LNCaP clone FGC (cell line): ENCODE results near the gene SKIDA1.
"Not testable (repeated sequence)": the region's sequence is repeated elsewhere in the genome, so short reads cannot be mapped to it uniquely, and the experiment has no call there.

Experiments
- DNase-seq: peaks from one replicate; pipeline ENCODE4 v3.0.0-alpha.2; 2011; ENCODE audit warnings: low read depth
- H3K4me3 ChIP-seq: 2 replicates; pipeline ENCODE4 v1.5.1; 2011; ENCODE audit warnings: mild to moderate bottlenecking, low read depth, low read length, control low read depth
- TF ChIP-seq, protein P1 (sequence below): IDR thresholded peaks from 2 replicates; pipeline ENCODE4 v1.5.1; 2012; ENCODE audit warnings: mild to moderate bottlenecking; ENCODE audit not compliant: control insufficient read depth, insufficient read depth; ENCODE audit errors: extremely low read depth

Gene SKIDA1

DNA sequence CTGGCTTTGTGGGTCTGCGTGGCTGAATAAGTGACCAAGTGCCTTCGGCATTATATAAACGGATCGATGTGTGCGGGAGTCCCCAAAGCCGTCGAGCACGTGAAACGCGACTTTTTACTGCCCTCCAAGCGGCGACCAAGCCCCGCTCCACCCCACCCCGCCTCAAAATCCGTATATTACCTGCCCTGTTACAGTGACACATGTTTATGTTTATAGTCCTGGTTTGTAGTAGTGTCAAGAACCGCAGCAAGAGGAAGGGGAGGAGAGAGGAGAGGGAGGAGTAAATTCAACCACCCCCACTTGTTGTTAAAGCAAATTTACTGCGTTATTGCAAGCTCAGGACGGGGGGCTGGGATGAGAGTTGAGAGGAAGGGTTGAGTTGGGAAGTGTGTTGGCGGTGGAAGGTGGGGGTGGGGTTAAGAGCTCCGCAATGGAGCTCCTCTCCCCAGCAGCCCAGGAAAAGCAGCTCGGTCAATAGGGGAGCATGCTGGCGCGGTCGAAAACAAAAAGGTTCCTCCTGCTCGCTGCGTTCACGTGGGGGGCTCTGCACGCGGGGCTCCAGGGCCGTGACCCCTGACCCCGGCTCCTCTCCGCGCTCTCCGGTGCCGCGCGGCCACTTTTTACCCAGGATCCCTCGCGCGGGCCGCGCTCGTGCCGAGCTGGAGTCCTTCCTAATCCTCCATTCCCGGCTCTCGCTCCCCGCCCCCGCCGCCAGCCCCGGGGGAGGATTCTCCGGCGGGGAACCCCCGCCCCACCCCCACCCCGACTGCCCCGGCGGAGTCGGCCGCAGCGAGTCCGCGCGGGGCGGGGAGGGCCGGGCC is at the start of gene SKIDA1:
TSS of gene SKIDA1 (minus strand) at position 316 of the 821 bp plus-strand sequence. CDS start 7,860 bp downstream, outside the sequence.
- H3K4me3 ChIP-seq: peak within 1 kb of the TSS; percentile 20; the same call in 1 of the 2 replicates
- no peak for DNase-seq
- TF ChIP-seq, protein P1, sequence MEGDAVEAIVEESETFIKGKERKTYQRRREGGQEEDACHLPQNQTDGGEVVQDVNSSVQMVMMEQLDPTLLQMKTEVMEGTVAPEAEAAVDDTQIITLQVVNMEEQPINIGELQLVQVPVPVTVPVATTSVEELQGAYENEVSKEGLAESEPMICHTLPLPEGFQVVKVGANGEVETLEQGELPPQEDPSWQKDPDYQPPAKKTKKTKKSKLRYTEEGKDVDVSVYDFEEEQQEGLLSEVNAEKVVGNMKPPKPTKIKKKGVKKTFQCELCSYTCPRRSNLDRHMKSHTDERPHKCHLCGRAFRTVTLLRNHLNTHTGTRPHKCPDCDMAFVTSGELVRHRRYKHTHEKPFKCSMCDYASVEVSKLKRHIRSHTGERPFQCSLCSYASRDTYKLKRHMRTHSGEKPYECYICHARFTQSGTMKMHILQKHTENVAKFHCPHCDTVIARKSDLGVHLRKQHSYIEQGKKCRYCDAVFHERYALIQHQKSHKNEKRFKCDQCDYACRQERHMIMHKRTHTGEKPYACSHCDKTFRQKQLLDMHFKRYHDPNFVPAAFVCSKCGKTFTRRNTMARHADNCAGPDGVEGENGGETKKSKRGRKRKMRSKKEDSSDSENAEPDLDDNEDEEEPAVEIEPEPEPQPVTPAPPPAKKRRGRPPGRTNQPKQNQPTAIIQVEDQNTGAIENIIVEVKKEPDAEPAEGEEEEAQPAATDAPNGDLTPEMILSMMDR: no peak

DNA sequence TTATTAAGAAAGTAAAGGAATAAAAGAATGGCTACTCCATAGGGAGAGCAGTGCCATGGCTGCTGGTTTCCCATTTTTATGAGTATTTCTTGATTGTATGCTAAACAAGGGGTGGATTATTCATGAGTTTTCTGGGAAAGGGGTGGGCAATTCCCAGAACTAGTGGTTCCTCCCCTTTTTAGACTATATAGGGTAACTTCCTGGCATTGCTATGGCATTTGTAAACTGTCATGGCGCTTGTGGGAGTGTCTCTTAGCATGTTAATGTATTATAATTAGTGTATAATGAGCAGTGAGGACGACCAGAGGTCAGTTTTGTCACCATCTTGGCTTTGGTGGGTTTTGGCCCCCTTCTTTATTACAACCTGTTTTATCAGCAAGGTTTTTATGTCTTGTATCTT is 49.0 kb upstream of the SKIDA1 start:
- DNase-seq, H3K4me3 ChIP-seq: not testable (repeated sequence)

DNA sequence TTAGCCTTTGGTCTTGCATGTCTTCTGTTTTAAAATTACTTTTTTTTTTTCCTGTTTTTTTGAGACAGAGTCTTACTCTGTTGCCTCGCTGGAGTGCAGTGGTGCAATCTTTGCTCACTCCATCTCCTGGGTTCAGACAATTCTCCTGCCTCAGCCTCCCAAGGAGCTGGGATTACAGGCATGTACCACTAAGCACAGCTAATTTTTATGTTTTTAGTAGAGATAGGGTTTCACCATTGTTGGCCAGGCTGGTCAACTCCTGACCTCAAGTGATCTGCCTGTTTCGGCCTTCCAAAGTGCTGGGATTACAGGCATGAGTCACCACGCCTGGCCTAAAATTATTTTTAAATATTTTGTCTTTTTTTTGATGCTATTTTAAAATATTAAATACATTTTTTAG is 47.1 kb upstream of the SKIDA1 start:
- no peak for DNase-seq
- no peak overlapping the region for H3K4me3 ChIP-seq
- TF ChIP-seq, protein P1: no peak

DNA sequence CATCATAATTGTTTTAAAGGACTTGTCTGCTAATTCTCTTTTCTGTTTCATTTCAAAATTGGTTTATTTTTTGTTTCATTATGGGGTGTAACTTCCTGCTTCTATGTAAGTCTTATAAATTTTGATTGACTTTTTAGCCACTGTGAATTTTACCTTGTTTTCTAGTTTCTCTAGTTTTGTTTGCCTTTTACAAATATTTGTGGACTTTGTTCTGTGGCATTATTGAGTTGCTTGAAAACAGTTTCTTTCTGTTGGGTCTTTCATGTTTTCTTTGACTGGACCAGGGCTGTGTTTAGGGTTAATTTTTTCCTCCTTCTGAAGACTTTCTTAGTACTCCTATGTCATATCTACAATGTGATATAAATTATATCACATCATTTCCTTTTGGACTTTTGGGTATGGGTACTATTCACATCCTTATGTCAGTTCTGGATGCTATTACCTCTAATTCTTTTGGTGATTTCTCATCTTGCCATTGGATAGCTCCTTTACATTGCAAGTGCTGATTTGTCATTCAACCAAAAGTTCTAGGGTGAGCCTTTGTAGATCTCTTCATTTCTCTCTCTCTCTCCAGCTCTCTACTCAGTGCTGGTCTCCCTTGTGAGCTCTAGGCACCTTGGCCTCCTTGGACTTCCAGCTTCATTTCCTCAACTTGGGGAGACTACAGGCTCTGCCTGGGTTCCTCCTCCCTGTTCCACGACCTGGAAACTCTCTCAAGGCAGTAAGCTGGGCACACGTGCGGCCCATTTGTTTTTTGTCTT is 45.5 kb upstream of the SKIDA1 start:
- TF ChIP-seq, protein P1: no peak
- no peak for DNase-seq
- no peak overlapping the region for H3K4me3 ChIP-seq

DNA sequence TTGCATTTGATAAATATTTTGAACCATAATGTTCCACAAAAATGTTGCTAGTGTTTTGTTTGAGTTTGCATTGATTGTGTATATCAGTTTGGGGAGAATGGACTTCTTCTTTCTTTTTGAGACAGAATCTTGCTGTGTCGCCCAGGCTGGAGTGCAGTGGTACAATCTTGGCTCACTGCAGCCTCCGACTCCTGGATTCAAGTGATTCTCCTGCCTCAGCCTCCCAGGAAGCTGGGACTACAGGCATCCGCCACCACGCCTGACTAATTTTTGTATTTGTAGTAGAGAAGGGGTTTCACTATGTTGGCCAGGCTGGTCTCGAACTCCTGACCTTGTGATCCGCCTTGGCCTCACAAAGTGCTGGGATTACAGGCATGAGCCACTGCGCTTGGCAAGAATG is 33.5 kb upstream of the SKIDA1 start:
- DNase-seq, H3K4me3 ChIP-seq: not testable (repeated sequence)

DNA sequence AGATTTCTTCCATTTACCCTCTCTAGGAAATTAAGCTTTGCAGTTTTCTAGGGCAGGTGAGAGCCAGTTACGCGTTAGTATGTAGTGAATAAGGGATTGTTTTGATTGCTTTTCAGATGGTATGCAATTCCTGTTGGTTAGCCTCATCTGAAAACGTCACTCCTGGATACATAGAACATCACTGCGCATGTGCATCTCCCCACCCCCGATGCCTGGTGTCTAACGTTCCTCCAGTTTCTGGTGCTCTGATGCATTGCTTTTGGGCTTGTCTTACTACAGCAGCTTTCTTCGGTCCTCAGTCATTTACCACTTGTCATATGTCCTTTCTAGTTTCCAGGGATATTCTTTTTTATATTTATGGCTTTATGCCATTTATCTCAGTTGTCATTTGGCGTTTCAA is 31.0 kb upstream of the SKIDA1 start:
- TF ChIP-seq, protein P1: no peak
- H3K4me3 ChIP-seq: no peak overlapping the region
- DNase-seq: no peak

DNA sequence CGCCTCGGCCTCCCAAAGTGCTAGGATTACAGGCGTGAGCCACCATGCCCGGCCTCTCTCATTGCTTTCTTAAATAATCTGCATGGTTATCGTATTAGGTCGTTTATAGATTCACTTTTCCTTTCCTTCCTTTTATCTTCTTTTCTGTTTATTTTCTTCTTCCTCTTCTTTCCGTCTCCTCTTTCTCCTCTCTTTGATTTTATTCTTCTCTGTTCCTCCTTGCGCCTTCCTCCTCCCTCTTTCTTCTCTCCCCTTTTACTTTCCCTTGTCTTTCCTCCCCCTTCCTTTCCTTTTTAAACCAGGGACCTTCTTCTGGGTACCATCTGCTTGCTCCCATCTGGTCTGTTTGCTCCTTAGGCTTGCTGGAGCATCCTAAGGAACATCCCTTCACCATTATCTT is 27.2 kb upstream of the SKIDA1 start:
- H3K4me3 ChIP-seq: no peak overlapping the region
- TF ChIP-seq, protein P1: no peak
- DNase-seq: no peak
